NT2/D1 (cell line): ENCODE results near the gene TNS3.

Experiments
- SUZ12 ChIP-seq: IDR thresholded peaks from 2 replicates; pipeline ENCODE4 v1.6.1; 2011; ENCODE audit not compliant: insufficient read length, insufficient read depth; ENCODE audit errors: extremely low read depth
- YY1 ChIP-seq: IDR thresholded peaks from 2 replicates; pipeline ENCODE4 v1.6.1; 2011; ENCODE audit not compliant: insufficient read length, insufficient read depth

- TF ChIP-seq YY1 (no peak), SUZ12 (no peak)
Measured at GRCh38 chr7:47559306-47560220, 22.3 kb downstream of the TNS3 start.
